VCaP (cell line): ENCODE measurements around the gene SFTPD.

Experiments
- H3K27ac ChIP-seq: fragments of 450-650 bp; 2 replicates; pipeline ENCODE4 v1.5.1; 2017
- CTCF ChIP-seq: fragments of 450-650 bp; conservative IDR thresholded peaks from 2 replicates; pipeline ENCODE4 v1.5.1; 2017; ENCODE audit warnings: mild to moderate bottlenecking, moderate library complexity

The SFTPD gene

GRCh38 chr10:79936625-79937615 is 12.0 kb downstream of the SFTPD start:
- TF ChIP-seq CTCF, result no peak
- no peak overlapping the region for H3K27ac ChIP-seq

GRCh38 chr10:79933961-79934360 is 14.9 kb downstream of the SFTPD start:
- no peak for TF ChIP-seq CTCF
- no peak overlapping the region for H3K27ac ChIP-seq

- no peak overlapping the region for H3K27ac ChIP-seq
- no peak for TF ChIP-seq CTCF
These were observed 16.0 kb downstream of the SFTPD start for GRCh38 chr10:79932841-79933379.

- H3K27ac ChIP-seq, result no peak overlapping the region
- no peak for TF ChIP-seq CTCF
These were observed 16.6 kb downstream of the SFTPD start for GRCh38 chr10:79932307-79932706.

- H3K27ac ChIP-seq, result no peak overlapping the region
- no peak for TF ChIP-seq CTCF
These were observed 18.2 kb downstream of the SFTPD start for GRCh38 chr10:79930751-79931150.

GRCh38 chr10:79930267-79930666 is 18.6 kb downstream of the SFTPD start:
- no peak for TF ChIP-seq CTCF
- H3K27ac ChIP-seq, result no peak overlapping the region

GRCh38 chr10:79929409-79929904 is 19.4 kb downstream of the SFTPD start:
- TF ChIP-seq CTCF, result peak; percentile 90
- no peak overlapping the region for H3K27ac ChIP-seq
